ENCODE data around the gene STRN. TPM values are rescaled to one million over a fixed set of nuclear protein-coding genes. Genes with fewer than 3 reads are reported as not detected.

The STRN gene
- total RNA-seq, 4 donors from 2014 or later, result 14.9 to 18.5 (median 16.1) TPM

- H3K4me1 ChIP-seq, result no peaks in the 10 kb centered on the region
- H3K4me3 ChIP-seq (replicated peaks in 1 of 3), result no peak overlapping the region
- no peak overlapping the region for H3K27ac ChIP-seq
- WGBS, 2 donors, result 96 to 98% methylated on average over 1 of the region's 1 CpG
- H3K9me3 ChIP-seq, result no peaks in the 10 kb centered on the region
- DNase-seq, result no peak
- intact Hi-C loops (cut with DNase I), result no loop called here
- no peak for TF ChIP-seq POLR2A (IDR thresholded peaks at IDR 0.05)
- TF ChIP-seq, protein P1, sequence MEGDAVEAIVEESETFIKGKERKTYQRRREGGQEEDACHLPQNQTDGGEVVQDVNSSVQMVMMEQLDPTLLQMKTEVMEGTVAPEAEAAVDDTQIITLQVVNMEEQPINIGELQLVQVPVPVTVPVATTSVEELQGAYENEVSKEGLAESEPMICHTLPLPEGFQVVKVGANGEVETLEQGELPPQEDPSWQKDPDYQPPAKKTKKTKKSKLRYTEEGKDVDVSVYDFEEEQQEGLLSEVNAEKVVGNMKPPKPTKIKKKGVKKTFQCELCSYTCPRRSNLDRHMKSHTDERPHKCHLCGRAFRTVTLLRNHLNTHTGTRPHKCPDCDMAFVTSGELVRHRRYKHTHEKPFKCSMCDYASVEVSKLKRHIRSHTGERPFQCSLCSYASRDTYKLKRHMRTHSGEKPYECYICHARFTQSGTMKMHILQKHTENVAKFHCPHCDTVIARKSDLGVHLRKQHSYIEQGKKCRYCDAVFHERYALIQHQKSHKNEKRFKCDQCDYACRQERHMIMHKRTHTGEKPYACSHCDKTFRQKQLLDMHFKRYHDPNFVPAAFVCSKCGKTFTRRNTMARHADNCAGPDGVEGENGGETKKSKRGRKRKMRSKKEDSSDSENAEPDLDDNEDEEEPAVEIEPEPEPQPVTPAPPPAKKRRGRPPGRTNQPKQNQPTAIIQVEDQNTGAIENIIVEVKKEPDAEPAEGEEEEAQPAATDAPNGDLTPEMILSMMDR (IDR thresholded peaks at IDR 0.05), result no peak
- peaks cover 11% of the 10 kb centered on the region in 2 donors for H3K36me3 ChIP-seq
- H3K27me3 ChIP-seq, result no peaks in the 10 kb centered on the region
Observed at GRCh38 chr2:36886664-36887063, 79.7 kb downstream of the STRN start.

- H3K4me1 ChIP-seq, result no peaks in the 10 kb centered on the region
- 94 to 95% methylated on average over 3 of the region's 3 CpGs for WGBS, 2 donors
- TF ChIP-seq POLR2A (IDR thresholded peaks at IDR 0.05), result no peak
- TF ChIP-seq, protein P1 (IDR thresholded peaks at IDR 0.05), result no peak
- no peak for DNase-seq
- H3K9me3 ChIP-seq, result no peaks in the 10 kb centered on the region
- no peaks in the 10 kb centered on the region for H3K27me3 ChIP-seq
- no peak overlapping the region for H3K4me3 ChIP-seq (replicated peaks in 1 of 3)
- H3K27ac ChIP-seq, result no peak overlapping the region
- peaks cover 9 to 11% of the 10 kb centered on the region in 2 donors for H3K36me3 ChIP-seq
- intact Hi-C loops (cut with DNase I), result no loop called here
Observed at GRCh38 chr2:36885605-36886004, 80.7 kb downstream of the STRN start.

DNA sequence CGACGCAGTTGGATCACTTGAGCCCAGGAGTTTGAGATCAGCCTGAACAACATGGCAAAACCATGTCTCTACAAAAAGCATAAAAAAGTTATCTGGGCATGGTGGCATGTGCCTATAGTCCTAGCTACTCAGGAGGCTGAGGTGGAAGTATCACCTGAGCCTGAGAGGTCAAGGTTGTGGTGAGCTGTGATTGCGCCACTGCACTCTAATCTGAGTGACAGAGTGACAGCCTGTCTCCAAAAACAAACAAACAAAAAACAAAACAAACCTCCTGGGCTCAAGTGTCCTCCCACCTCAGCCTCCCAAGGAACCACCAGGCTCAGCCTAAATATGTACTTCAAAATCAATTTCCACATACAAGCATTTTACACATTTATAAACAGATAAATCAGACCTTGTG, 83.8 kb downstream of the STRN start:
- Histone ChIP-seq H3K36me3 (peaks cover 9 to 12% of the 10 kb centered on the region in 2 donors), H3K27me3 (no peaks in the 10 kb centered on the region), H3K9me3 (no peaks in the 10 kb centered on the region), H3K4me1 (no peaks in the 10 kb centered on the region), H3K4me3 (replicated peaks in 1 of 3) (no peak overlapping the region), H3K27ac (no peak overlapping the region)
- WGBS, 2 donors, result 97 to 98% methylated on average over 3 of the region's 3 CpGs
- DNase-seq, result no peak
- intact Hi-C loops (cut with DNase I), result no loop called here
- TF ChIP-seq, protein P1 (IDR thresholded peaks at IDR 0.05), result no peak
- TF ChIP-seq POLR2A (IDR thresholded peaks at IDR 0.05), result no peak

DNA sequence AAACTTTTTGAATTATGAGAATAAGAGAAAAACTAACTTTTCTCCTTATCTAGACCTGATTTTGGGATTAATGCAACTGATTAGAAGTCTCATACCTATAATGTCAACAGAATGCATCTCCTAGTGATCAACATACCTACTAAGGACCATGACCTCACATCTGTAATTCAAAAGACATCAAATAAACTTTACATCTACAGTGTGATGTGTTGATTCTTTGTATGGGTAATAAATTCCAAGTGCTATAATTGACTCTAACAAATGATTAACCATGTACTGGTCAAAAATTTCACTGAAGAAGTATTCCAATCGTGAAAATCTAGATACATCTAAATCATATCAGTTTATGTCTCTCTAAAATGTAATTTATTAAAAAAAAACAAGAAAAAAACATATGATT, 84.5 kb downstream of the STRN start:
- Histone ChIP-seq H3K9me3 (no peaks in the 10 kb centered on the region), H3K36me3 (peaks cover 9 to 19% of the 10 kb centered on the region in 2 donors), H3K27me3 (no peaks in the 10 kb centered on the region), H3K4me1 (no peaks in the 10 kb centered on the region), H3K4me3 (replicated peaks in 1 of 3) (no peak overlapping the region), H3K27ac (no peak overlapping the region)
- no peak for DNase-seq
- WGBS, 2 donors, result 97% methylated on average over 1 of the region's 1 CpG
- TF ChIP-seq POLR2A (IDR thresholded peaks at IDR 0.05), result no peak
- TF ChIP-seq, protein P1 (IDR thresholded peaks at IDR 0.05), result no peak
- intact Hi-C loops (cut with DNase I), result no loop called here

DNA sequence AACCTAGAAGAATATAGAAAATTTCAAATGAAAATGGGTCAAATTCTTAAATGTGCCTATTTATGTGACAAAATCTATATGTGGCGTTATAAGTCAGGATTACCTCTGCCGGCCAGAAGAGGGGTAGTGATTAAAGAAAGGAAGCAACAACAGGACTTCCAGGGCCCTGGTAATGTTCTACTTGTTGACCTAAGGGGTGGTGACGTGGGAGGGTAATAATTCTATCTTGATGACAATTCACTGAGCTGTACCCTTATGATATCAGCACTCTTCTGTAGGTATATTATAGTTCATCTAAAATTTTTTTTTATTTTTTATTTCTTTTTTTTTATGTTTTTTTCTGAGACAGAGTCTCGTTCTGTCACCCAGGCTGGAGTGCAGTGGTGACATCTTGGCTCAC, 87.9 kb downstream of the STRN start:
- H3K4me3 ChIP-seq (replicated peaks in 1 of 3), result no peak overlapping the region
- H3K36me3 ChIP-seq, result peaks cover 13 to 34% of the 10 kb centered on the region in 2 donors
- no peak overlapping the region for H3K27ac ChIP-seq
- H3K27me3 ChIP-seq, result no peaks in the 10 kb centered on the region
- no peaks in the 10 kb centered on the region for H3K9me3 ChIP-seq
- TF ChIP-seq POLR2A (IDR thresholded peaks at IDR 0.05), result no peak
- TF ChIP-seq, protein P1 (IDR thresholded peaks at IDR 0.05), result no peak
- no peaks in the 10 kb centered on the region for H3K4me1 ChIP-seq
- DNase-seq, result no peak
- intact Hi-C loops (cut with DNase I), result no loop called here
- whole genome bisulfite sequencing, 2 donors, result 94% methylated on average over 4 of the region's 4 CpGs

Measured in thyroid gland (tissue), 4 donors.